LNCAP (cell line): Measurements from ENCODE around the gene VSX2.

Experiments used
- CTCF ChIP-seq: fragments of 450-650 bp; IDR thresholded peaks from 2 replicates; pipeline ENCODE4 v1.5.1; 2017; ENCODE audit warnings: mild to moderate bottlenecking

The VSX2 gene

GRCh38 chr14:74243051-74243450, 3.8 kb downstream of the VSX2 start:
- TF ChIP-seq CTCF, result no peak

GRCh38 chr14:74244115-74244514, 4.9 kb downstream of the VSX2 start:
- no peak for TF ChIP-seq CTCF

GRCh38 chr14:74245292-74245691, 6.0 kb downstream of the VSX2 start:
- TF ChIP-seq CTCF, result no peak

GRCh38 chr14:74246542-74246941, 7.3 kb downstream of the VSX2 start:
- TF ChIP-seq CTCF, result no peak

DNA sequence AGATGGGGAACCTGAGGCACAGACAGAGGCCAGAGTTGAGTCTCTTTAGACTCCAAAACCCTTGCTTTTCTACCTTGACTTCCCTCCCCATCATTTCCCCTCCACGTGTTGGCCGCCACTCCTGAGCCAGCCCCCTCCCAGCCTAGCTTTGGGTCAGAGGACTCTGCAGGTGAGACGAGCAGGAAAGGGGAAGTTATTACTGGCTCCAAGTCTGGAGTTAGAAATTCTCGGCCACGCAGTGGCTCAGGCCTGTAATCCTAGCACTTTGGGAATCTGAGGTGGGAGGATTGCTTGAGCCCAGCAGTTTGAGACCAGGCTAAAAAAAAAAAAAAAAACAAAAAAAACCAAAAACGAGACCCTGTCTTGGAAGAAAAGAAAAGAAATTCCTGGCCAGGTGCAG, 8.8 kb downstream of the VSX2 start:
- no peak for TF ChIP-seq CTCF

DNA sequence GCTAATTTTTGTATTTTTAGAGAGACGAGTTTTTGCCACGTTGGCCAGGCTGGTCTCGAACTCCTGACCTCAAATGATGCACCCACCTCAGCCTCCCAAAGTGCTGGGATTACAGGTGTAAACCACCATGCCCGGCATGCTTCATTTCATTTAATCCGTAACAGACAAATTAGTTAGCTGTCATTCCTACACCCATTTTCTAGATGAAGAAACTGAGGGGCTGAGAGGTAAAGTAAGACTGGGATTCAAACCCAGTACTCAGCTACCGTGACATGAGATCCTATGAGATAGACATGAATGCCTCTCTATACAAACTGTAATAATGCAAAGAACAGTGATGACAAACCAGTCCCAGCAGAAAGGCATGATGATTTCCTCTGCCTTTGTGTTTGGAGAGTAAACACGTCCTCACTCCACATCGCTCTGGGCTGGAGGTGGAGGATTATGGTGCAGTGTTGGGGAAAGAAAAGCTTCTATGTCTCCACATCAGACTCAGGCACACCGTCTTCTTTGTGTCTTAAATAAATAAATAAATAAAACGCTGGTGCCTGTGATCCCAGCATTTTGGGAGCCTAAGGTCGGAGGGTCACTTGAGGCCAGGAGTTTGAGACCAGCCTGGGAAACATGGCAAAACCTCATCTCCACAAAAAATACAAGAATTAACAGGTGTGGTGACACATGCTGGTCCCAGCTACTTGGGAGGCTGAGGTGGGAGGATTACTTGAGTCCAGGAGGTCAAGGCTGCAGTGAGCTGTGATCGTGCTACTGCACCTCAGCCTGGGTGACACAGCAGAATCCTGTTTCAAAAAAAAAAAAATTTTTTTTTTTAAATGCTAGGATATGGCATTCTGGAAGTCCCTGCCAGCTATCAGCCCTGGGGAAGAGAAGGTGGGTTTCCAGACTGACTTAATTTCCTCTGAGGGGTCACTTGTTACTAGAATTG, 10.5 kb downstream of the VSX2 start:
- TF ChIP-seq CTCF, result no peak

DNA sequence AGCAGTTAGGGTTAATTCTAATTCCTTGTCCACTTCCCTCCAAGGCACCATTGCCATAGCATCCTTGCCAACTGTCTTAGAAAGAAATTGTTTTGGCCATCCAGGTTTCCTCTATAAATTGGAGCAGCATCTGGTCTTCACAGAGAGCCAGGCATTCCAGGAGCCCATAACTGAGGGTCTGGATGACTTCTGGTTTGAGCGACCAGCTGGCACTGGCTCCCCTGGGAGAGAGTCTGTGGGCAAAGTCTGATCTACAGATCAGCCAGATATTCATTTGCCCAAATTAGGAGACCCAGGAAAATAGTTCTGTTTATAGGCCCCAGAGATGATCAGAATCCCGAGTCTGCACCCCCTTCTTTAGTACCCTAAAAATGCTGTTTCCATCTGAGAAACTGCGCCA, 16.0 kb downstream of the VSX2 start:
- TF ChIP-seq CTCF, result no peak
